K562 (cell line): ENCODE results near the gene WDR55. TPM values are rescaled to one million over a fixed set of nuclear protein-coding genes. Genes with fewer than 3 reads are reported as not detected.

Experiments used
- BCOR ChIP-seq: fragments of 450-650 bp; IDR thresholded peaks from 2 replicates; pipeline ENCODE4 v1.6.1; 2016
- C11orf30 ChIP-seq: fragments of 450-650 bp; IDR thresholded peaks from 2 replicates; pipeline ENCODE4 v1.6.1; 2016; ENCODE audit warnings: low read depth, mild to moderate bottlenecking
- CBX1 ChIP-seq: sonication (generic); IDR thresholded peaks from 2 replicates; pipeline ENCODE4 v1.6.1; 2016; ENCODE audit warnings: antibody characterized with exemption, low read depth, mild to moderate bottlenecking
- CBX2 ChIP-seq: fragments of 200-600 bp; sonication (generic); IDR thresholded peaks from one replicate; pipeline ENCODE4 v1.6.1; 2012; ENCODE audit warnings: mild to moderate bottlenecking, low read length, inconsistent platforms; ENCODE audit not compliant: insufficient read depth, poor library complexity, severe bottlenecking
- COPS2 ChIP-seq: fragments of 450-650 bp; conservative IDR thresholded peaks from 2 replicates; pipeline ENCODE4 v1.6.1; 2016; ENCODE audit warnings: mild to moderate bottlenecking, moderate library complexity
- ETV1 ChIP-seq: fragments of 450-650 bp; conservative IDR thresholded peaks from 2 replicates; pipeline ENCODE4 v1.6.1; 2016; ENCODE audit warnings: missing genetic modification characterization, control low read depth, low read depth, missing compliant biosample characterization
- GTF2E2 ChIP-seq: fragments of 200-800 bp; sonication (Bioruptor generic); IDR thresholded peaks from 2 replicates; pipeline ENCODE4 v1.6.1; 2016; ENCODE audit warnings: missing genetic modification characterization, missing compliant biosample characterization
- HIVEP1 ChIP-seq: fragments of 250-450 bp; sonication (Bioruptor Pico); IDR thresholded peaks from 2 replicates; pipeline ENCODE4 v1.4.0; 2020; ENCODE audit warnings: mild to moderate bottlenecking
- HOXB6 ChIP-seq: fragments of 250-450 bp; sonication (Bioruptor Pico); IDR thresholded peaks from 2 replicates; pipeline ENCODE4 v1.5.1; 2022; ENCODE audit warnings: mild to moderate bottlenecking, borderline replicate concordance
- KDM2B ChIP-seq: fragments of 250-450 bp; sonication (Bioruptor Pico); IDR thresholded peaks from 2 replicates; pipeline ENCODE4 v1.8.0; 2021; ENCODE audit warnings: mild to moderate bottlenecking, moderate library complexity
- KHSRP ChIP-seq: fragments of 450-650 bp; IDR thresholded peaks from 2 replicates; pipeline ENCODE4 v1.6.1; 2017
- PHF20 ChIP-seq: fragments of 450-650 bp; IDR thresholded peaks from 2 replicates; pipeline ENCODE4 v1.6.1; 2018; ENCODE audit not compliant: partially characterized antibody
- PHF21A ChIP-seq: fragments of 450-650 bp; IDR thresholded peaks from 2 replicates; pipeline ENCODE4 v1.6.1; 2017; ENCODE audit warnings: low read depth, borderline replicate concordance
- PRPF4 ChIP-seq: fragments of 200-400 bp; formaldehyde crosslinking; IDR thresholded peaks from one replicate; pipeline ENCODE4 v1.6.1; 2017; ENCODE audit warnings: low read length, low read depth, mild to moderate bottlenecking; ENCODE audit not compliant: insufficient read depth, poor library complexity, severe bottlenecking
- RFX1 ChIP-seq: fragments of 450-650 bp; IDR thresholded peaks from 2 replicates; pipeline ENCODE4 v1.6.1; 2016; ENCODE audit warnings: mild to moderate bottlenecking, moderate library complexity
- SAFB2 ChIP-seq: fragments of 200-400 bp; formaldehyde crosslinking; IDR thresholded peaks from 2 replicates; pipeline ENCODE4 v1.6.1; 2018; ENCODE audit warnings: borderline replicate concordance, low read length, low read depth, moderate library complexity; ENCODE audit not compliant: severe bottlenecking
- SIN3B ChIP-seq: fragments of 450-650 bp; IDR thresholded peaks from 2 replicates; pipeline ENCODE4 v1.6.1; 2017; ENCODE audit warnings: low read depth, mild to moderate bottlenecking, moderate library complexity
- THRAP3 ChIP-seq: fragments of 450-650 bp; IDR thresholded peaks from 2 replicates; pipeline ENCODE4 v1.6.1; 2016; ENCODE audit warnings: mild to moderate bottlenecking, inconsistent platforms, borderline replicate concordance
- ZNF134 ChIP-seq: fragments of 250-450 bp; sonication (Bioruptor Pico); conservative IDR thresholded peaks from 2 replicates; pipeline ENCODE4 v1.4.0; 2020
- ZNF239 ChIP-seq: fragments of 250-450 bp; sonication (Bioruptor Pico); IDR thresholded peaks from 2 replicates; pipeline ENCODE4 v1.4.0; 2020; ENCODE audit warnings: mild to moderate bottlenecking
- polyA plus RNA-seq, 8 experiments: library from polyadenylated mRNA; depleted of rRNA in 4 of 8; stranded (reverse) in 5 of 8; unstranded in 3 of 8; fragments of >200 nt; fragmentation: Nextera tagmentation in 2 of 8; fragmentation: Illumina TruSeq in 1 of 8; extraction: Ambion mirVana in 2 of 8; extraction: Trizol in 1 of 8; gene quantifications; 2 replicates each; pipeline versions ENCODE4 v1.2.1 to v1.2.3, GENCODE V29; 2011 to 2014; ENCODE audit warnings: inconsistent platforms in 1 of 8, missing spikeins in 1 of 8
- total RNA-seq, 7 experiments: library from RNA; depleted of rRNA in 6 of 7; stranded (reverse); fragments of >200 nt in 6 of 7; fragmentation: Illumina TruSeq in 2 of 7; extraction: Trizol in 2 of 7; gene quantifications; 2 replicates each; pipeline versions ENCODE4 v1.2.1 to v1.2.3, GENCODE V29; 2011 to 2021; ENCODE audit warnings: low replicate concordance in 1 of 7
- TF ChIP-seq, protein P1 (sequence below): fragments of 450-650 bp; IDR thresholded peaks from 2 replicates; pipeline ENCODE4 v1.6.1; 2016; ENCODE audit warnings: borderline replicate concordance
- TF ChIP-seq, protein P2 (sequence below), 2 experiments: fragments of 450-650 bp; IDR thresholded peaks; 2 replicates each; pipeline ENCODE4 v1.6.1; 2018; ENCODE audit warnings: mild to moderate bottlenecking in 2 of 2, low read depth in 1 of 2; ENCODE audit not compliant: partially characterized antibody in 2 of 2
- TF ChIP-seq, protein P3 (sequence below): sonication (generic); formaldehyde crosslinking; IDR thresholded peaks from 2 replicates; pipeline ENCODE4 v1.8.0; 2022; ENCODE audit warnings: missing genetic modification reagents, mild to moderate bottlenecking, borderline replicate concordance

The WDR55 gene
- total and polyA plus RNA-seq, 9 of the 15 experiments (the other 6 are each of a cell fraction or from before 2014, with no cell fraction given): 5.2 to 45.0 (median 29.3) TPM

DNA sequence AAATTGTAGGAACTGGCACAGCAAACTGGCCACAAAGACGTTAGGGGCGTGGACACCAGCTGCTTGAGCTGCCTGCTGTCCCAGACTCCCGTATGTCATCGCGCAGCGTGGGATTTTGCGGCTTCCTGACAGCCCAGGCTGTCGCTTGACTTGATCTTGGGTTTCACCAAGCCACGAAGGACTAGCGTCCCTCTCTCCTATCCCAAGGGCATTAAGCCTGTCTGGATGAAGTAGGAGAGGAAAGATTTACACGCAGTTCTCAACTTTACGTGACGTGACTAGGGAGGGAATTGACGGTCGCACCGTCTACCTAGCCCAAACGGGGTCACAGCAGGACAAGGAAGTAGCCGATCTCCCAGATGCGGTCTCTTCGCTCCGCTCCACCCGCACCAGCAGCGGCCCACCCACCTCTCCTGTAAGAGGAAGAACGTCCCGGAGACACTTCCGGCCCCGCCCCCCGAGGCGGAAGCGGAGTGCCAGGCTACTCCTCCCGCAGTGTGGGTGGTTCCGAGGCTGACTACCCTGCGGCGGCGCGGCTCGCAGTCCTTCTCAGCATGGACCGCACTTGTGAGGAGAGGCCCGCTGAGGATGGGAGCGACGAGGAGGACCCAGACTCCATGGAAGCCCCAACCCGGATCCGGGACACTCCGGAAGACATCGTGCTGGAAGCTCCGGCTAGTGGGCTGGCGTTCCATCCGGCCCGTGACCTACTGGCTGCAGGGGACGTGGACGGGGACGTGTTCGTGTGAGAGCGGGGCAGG, at the start of gene WDR55 (continued):
- TF ChIP-seq HIVEP1 (CRISPR knock-in tag) (no peak), RFX1 (no peak), ZNF239 (no peak), BCOR (no peak), HOXB6 (CRISPR knock-in tag) (no peak), SIN3B (peak; percentile 44; the same call in 1 of the 2 replicates), C11orf30 (peak; percentile 53; the same call in 1 of the 2 replicates), SAFB2 (no peak), THRAP3 (no peak), GTF2E2 (tag) (no peak), PHF21A (no peak), KHSRP (no peak), KDM2B (CRISPR knock-in tag) (0 out of 2 replicates have a peak, but pooled peaks have one; percentile 32), CBX2 (no peak), ETV1 (tag) (peak; percentile 95), COPS2 (no peak), CBX1 (no peak; the same call in 1 of the 2 replicates), ZNF134 (CRISPR knock-in tag) (peak; percentile 70), PRPF4 (no peak), PHF20 (peak; percentile 79)
- TF ChIP-seq, protein P1, sequence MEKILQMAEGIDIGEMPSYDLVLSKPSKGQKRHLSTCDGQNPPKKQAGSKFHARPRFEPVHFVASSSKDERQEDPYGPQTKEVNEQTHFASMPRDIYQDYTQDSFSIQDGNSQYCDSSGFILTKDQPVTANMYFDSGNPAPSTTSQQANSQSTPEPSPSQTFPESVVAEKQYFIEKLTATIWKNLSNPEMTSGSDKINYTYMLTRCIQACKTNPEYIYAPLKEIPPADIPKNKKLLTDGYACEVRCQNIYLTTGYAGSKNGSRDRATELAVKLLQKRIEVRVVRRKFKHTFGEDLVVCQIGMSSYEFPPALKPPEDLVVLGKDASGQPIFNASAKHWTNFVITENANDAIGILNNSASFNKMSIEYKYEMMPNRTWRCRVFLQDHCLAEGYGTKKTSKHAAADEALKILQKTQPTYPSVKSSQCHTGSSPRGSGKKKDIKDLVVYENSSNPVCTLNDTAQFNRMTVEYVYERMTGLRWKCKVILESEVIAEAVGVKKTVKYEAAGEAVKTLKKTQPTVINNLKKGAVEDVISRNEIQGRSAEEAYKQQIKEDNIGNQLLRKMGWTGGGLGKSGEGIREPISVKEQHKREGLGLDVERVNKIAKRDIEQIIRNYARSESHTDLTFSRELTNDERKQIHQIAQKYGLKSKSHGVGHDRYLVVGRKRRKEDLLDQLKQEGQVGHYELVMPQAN: peak; percentile 77
- TF ChIP-seq, protein P2, sequence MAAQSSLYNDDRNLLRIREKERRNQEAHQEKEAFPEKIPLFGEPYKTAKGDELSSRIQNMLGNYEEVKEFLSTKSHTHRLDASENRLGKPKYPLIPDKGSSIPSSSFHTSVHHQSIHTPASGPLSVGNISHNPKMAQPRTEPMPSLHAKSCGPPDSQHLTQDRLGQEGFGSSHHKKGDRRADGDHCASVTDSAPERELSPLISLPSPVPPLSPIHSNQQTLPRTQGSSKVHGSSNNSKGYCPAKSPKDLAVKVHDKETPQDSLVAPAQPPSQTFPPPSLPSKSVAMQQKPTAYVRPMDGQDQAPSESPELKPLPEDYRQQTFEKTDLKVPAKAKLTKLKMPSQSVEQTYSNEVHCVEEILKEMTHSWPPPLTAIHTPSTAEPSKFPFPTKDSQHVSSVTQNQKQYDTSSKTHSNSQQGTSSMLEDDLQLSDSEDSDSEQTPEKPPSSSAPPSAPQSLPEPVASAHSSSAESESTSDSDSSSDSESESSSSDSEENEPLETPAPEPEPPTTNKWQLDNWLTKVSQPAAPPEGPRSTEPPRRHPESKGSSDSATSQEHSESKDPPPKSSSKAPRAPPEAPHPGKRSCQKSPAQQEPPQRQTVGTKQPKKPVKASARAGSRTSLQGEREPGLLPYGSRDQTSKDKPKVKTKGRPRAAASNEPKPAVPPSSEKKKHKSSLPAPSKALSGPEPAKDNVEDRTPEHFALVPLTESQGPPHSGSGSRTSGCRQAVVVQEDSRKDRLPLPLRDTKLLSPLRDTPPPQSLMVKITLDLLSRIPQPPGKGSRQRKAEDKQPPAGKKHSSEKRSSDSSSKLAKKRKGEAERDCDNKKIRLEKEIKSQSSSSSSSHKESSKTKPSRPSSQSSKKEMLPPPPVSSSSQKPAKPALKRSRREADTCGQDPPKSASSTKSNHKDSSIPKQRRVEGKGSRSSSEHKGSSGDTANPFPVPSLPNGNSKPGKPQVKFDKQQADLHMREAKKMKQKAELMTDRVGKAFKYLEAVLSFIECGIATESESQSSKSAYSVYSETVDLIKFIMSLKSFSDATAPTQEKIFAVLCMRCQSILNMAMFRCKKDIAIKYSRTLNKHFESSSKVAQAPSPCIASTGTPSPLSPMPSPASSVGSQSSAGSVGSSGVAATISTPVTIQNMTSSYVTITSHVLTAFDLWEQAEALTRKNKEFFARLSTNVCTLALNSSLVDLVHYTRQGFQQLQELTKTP (IDR thresholded peaks at IDR 0.05; ENCODE audit: low read depth in 1 of 2, partially characterized antibody in 2 of 2): peak in 1 of 2 experiments; percentile 66
- TF ChIP-seq, protein P3, sequence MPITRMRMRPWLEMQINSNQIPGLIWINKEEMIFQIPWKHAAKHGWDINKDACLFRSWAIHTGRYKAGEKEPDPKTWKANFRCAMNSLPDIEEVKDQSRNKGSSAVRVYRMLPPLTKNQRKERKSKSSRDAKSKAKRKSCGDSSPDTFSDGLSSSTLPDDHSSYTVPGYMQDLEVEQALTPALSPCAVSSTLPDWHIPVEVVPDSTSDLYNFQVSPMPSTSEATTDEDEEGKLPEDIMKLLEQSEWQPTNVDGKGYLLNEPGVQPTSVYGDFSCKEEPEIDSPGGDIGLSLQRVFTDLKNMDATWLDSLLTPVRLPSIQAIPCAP (CRISPR knock-in tag): no peak
